Effector memory CD4-positive, alpha-beta T cell (primary cell): ENCODE data around the gene TMEM163.

Source experiments
- DNase-seq, 3 donors: peaks; one replicate each; pipeline ENCODE4 v3.0.0-alpha.2; 2020
- H3K27ac ChIP-seq: 2 replicates; pipeline ENCODE4 v1.7.0; 2013; ENCODE audit warnings: mild to moderate bottlenecking, low read length, moderate library complexity; ENCODE audit not compliant: insufficient read depth, poor library complexity, severe bottlenecking
- H3K27me3 ChIP-seq: replicated peaks from 2 replicates; pipeline ENCODE4 v1.7.0; 2013; ENCODE audit warnings: mild to moderate bottlenecking, low read length; ENCODE audit not compliant: insufficient read depth, control insufficient read depth, poor library complexity, severe bottlenecking
- H3K36me3 ChIP-seq: 2 replicates; pipeline ENCODE4 v1.7.0; 2013; ENCODE audit warnings: mild to moderate bottlenecking, low read length, moderate library complexity; ENCODE audit not compliant: control insufficient read depth, insufficient read depth
- H3K4me1 ChIP-seq: 2 replicates; pipeline ENCODE4 v1.7.0; 2013; ENCODE audit warnings: low read length, mild to moderate bottlenecking; ENCODE audit not compliant: control insufficient read depth, insufficient read depth, poor library complexity, severe bottlenecking
- H3K4me3 ChIP-seq: 2 replicates; pipeline ENCODE4 v1.7.0; 2013; ENCODE audit warnings: low read length, low read depth, mild to moderate bottlenecking; ENCODE audit not compliant: insufficient read depth, poor library complexity, severe bottlenecking
- H3K9me3 ChIP-seq: 2 replicates; pipeline ENCODE4 v1.7.0; 2013; ENCODE audit warnings: mild to moderate bottlenecking, low read length, moderate library complexity; ENCODE audit not compliant: control insufficient read depth

Gene TMEM163

DNA sequence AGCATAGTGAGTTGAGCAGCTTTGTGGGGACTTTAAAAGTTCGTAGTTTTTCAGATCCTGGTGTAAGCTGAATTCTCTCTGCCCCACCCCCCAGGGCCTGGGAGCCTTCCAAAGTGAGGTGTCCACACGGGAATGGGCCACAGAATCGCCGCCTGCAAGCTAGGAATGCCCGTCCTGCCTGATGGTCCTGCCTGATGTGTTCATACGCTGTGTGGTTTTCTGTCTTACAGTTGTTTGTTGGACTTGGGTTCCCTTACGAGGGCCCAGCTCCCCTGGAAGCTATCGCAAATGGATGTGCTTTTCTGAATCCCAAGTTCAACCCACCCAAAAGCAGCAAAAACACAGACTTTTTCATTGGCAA lies 306.2 kb downstream of the TMEM163 start:
- peaks cover 11% of the 10 kb centered on the region for H3K36me3 ChIP-seq
- H3K4me3 ChIP-seq: no peak overlapping the region
- no peak for DNase-seq
- H3K4me1 ChIP-seq: peaks cover 38% of the 10 kb centered on the region
- no peak overlapping the region for H3K27ac ChIP-seq
- H3K27me3 ChIP-seq: no peaks in the 10 kb centered on the region
- H3K9me3 ChIP-seq: no peaks in the 10 kb centered on the region

DNA sequence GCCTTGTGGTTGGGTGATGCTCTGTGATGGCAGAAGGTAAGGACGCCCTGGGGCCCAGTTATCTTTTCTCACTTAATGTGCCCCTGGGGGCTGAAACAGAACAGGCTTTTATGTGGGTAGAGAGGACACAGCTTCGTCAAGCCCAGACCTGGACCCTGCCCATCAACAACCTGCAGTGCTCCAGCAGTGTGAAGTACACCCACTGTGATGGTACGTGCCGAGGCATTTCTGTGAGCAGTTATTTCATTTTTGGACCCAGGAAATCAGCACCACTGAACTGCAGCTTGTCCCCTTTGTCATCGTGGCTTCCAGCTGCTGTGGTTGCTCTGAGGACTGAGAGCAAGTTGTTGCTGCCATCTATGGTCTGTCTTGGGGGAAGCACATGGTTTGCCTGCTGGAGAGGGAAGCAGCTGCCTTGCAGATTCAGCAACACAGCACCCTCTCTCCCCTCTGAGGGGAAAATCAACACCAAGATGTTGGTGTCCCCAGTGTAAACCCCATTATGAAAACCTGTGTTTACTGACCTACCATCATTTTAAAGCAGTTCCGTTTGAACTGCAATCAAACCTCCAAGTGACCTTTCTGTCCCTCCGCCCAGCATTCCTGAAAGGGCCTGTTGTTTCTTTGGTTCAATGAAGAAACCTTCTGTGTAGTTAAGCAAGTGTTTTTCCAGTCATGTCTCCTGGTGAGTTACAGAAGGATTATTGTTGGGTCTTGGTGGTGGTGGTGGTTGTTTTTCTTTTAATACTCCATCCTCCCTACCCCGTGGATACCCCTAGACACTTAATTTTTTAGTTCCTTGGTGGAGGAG lies 306.8 kb downstream of the TMEM163 start:
- Histone ChIP-seq H3K4me1 (peaks cover 38% of the 10 kb centered on the region), H3K27ac (no peak overlapping the region), H3K36me3 (peaks cover 11% of the 10 kb centered on the region), H3K4me3 (no peak overlapping the region), H3K9me3 (no peaks in the 10 kb centered on the region), H3K27me3 (no peaks in the 10 kb centered on the region)
- peak; percentile 31 to 53 (median 52) for DNase-seq

GRCh38 chr2:134411279-134411827 lies 307.4 kb downstream of the TMEM163 start:
- Histone ChIP-seq H3K27me3 (no peaks in the 10 kb centered on the region), H3K36me3 (peaks cover 11% of the 10 kb centered on the region), H3K27ac (no peak overlapping the region), H3K9me3 (no peaks in the 10 kb centered on the region), H3K4me3 (no peak overlapping the region), H3K4me1 (peaks cover 38% of the 10 kb centered on the region)
- no peak for DNase-seq

DNA sequence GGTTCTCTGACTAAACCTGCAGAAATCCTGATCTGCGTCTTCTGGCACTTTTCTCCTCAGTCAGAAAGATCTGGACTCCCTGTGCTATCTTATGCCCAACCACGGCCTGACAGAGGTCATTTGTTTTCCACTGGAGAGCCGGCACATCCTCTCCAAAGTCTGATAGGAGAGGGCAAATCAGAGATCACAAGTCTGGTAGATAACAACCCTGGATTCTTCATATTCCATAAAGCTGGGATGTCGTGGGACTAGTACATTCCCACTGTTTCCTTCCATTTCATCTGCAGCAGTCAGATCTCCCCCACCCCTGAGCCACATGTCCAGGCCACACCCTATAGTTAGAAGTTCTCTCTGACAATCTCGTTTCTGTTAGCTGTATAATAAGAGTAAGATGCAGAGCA lies 308.0 kb downstream of the TMEM163 start:
- no peaks in the 10 kb centered on the region for H3K27me3 ChIP-seq
- peaks cover 38% of the 10 kb centered on the region for H3K4me1 ChIP-seq
- H3K27ac ChIP-seq: no peak overlapping the region
- H3K36me3 ChIP-seq: peaks cover 13% of the 10 kb centered on the region
- DNase-seq: no peak
- no peaks in the 10 kb centered on the region for H3K9me3 ChIP-seq
- no peak overlapping the region for H3K4me3 ChIP-seq

DNA sequence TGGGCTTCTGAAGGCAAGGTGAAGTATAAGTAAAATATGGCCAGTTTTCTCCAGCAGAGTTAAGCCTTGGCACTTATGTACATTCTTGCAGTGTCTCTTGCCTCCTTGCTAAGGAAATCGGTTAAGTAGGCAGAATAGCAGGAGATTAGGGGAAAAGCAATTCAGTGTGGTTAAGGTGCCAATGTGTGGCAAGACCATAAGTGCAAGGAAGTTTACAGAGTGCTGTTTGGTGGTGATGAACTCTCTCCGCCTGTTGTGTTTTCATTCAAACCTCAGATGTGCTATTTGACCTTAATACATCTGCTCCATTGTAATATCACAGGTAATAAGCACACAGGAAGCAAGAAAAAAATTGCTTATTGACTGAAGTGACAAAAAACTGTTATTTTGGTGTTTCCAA lies 308.8 kb downstream of the TMEM163 start:
- Histone ChIP-seq H3K27me3 (no peaks in the 10 kb centered on the region), H3K4me3 (no peak overlapping the region), H3K27ac (no peak overlapping the region), H3K4me1 (peaks cover 38% of the 10 kb centered on the region), H3K9me3 (no peaks in the 10 kb centered on the region), H3K36me3 (peaks cover 16% of the 10 kb centered on the region)
- no peak for DNase-seq

GRCh38 chr2:134408791-134409190 lies 310.0 kb downstream of the TMEM163 start:
- no peak overlapping the region for H3K4me3 ChIP-seq
- DNase-seq: no peak
- no peaks in the 10 kb centered on the region for H3K9me3 ChIP-seq
- H3K27ac ChIP-seq: no peak overlapping the region
- peaks cover 18% of the 10 kb centered on the region for H3K36me3 ChIP-seq
- peaks cover 38% of the 10 kb centered on the region for H3K4me1 ChIP-seq
- H3K27me3 ChIP-seq: no peaks in the 10 kb centered on the region

GRCh38 chr2:134408386-134408785 lies 310.4 kb downstream of the TMEM163 start:
- H3K27ac ChIP-seq: no peak overlapping the region
- H3K4me1 ChIP-seq: peaks cover 38% of the 10 kb centered on the region

GRCh38 chr2:134407154-134407890 lies 311.5 kb downstream of the TMEM163 start:
- no peak for DNase-seq
- Histone ChIP-seq H3K9me3 (no peaks in the 10 kb centered on the region), H3K36me3 (peaks cover 23% of the 10 kb centered on the region), H3K4me1 (peaks cover 38% of the 10 kb centered on the region), H3K27ac (no peak overlapping the region), H3K4me3 (no peak overlapping the region), H3K27me3 (no peaks in the 10 kb centered on the region)

More at GRCh38 chr2:134408386-134408785, 310.4 kb downstream of the TMEM163 start:
- no peaks in the 10 kb centered on the region for H3K9me3 ChIP-seq
- H3K36me3 ChIP-seq: peaks cover 18% of the 10 kb centered on the region
- no peak for DNase-seq
- H3K27me3 ChIP-seq: no peaks in the 10 kb centered on the region
- no peak overlapping the region for H3K4me3 ChIP-seq

DNA sequence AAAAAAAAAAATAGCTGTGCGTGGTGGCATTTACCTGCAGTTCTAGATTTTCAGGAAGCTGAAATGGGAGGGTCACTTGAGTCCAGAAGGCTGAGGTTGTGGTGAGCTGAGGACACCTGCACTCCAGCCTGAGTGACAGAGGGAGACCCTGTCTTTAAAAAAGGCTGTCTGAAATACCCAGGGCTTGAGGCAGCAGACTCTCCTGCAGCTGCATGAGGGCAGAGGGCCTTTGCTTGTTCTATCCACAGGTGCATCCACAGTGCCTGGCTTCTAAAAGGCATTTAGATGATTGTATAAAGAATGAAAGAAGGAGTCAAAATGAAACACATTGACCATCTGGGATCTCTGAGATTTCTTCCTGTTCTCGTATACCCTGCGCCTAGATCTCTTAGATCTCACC lies 312.1 kb downstream of the TMEM163 start:
- H3K4me1 ChIP-seq: peaks cover 38% of the 10 kb centered on the region

GRCh38 chr2:134406311-134406710 lies 312.5 kb downstream of the TMEM163 start:
- Histone ChIP-seq H3K4me1 (peaks cover 35% of the 10 kb centered on the region), H3K27ac (no peak overlapping the region), H3K9me3 (no peaks in the 10 kb centered on the region), H3K27me3 (no peaks in the 10 kb centered on the region), H3K36me3 (peaks cover 23% of the 10 kb centered on the region), H3K4me3 (no peak overlapping the region)
- DNase-seq: no peak

More for the DNA sequence above, 312.1 kb downstream of the TMEM163 start:
- no peak for DNase-seq
- Histone ChIP-seq H3K27me3 (no peaks in the 10 kb centered on the region), H3K4me3 (no peak overlapping the region), H3K27ac (no peak overlapping the region), H3K9me3 (no peaks in the 10 kb centered on the region), H3K36me3 (peaks cover 23% of the 10 kb centered on the region)
